ENCODE results near the gene EDN1.

Gene EDN1

GRCh38 chr6:12345694-12346058 lies 55.5 kb downstream of the EDN1 start:
- H3K4me2 ChIP-seq (ENCODE audit: low read depth, low read length), result no peak overlapping the region
- no peak overlapping the region for H2AFZ ChIP-seq (ENCODE audit: low read length)
- H3K4me1 ChIP-seq (ENCODE audit: low read length), result no peaks in the 10 kb centered on the region
- H3K27me3 ChIP-seq (replicated peaks; ENCODE audit: insufficient read depth, low read length), result no peaks in the 10 kb centered on the region
- H3K79me2 ChIP-seq (ENCODE audit: low read length), result no peaks in the 10 kb centered on the region
- H3K9me2 ChIP-seq (replicated peaks; ENCODE audit: insufficient read depth, low read length), result no peaks in the 10 kb centered on the region
- no peak overlapping the region for H3K4me3 ChIP-seq (ENCODE audit: low read length)
- no peak overlapping the region for H3K27ac ChIP-seq (ENCODE audit: low read length)
- H3K9me3 ChIP-seq (replicated peaks; ENCODE audit: insufficient read depth, low read length), result no peaks in the 10 kb centered on the region
- H4K20me1 ChIP-seq (ENCODE audit: insufficient read depth, low read length), result no peaks in the 10 kb centered on the region
- no peak for DNase-seq
- no peak for TF ChIP-seq EZH2phosphoT487 (IDR thresholded peaks at IDR 0.05; ENCODE audit: low read length)
- no peak for TF ChIP-seq EZH2 (optimal IDR thresholded peaks at IDR 0.05; ENCODE audit: low read depth, low read length)
- no peak for TF ChIP-seq CTCF (IDR thresholded peaks at IDR 0.05; ENCODE audit: low read length)
- H3K36me3 ChIP-seq (replicated peaks; ENCODE audit: insufficient read depth, low read length), result no peaks in the 10 kb centered on the region
- H3K9ac ChIP-seq (ENCODE audit: low read length), result no peak overlapping the region
- no peaks in the 10 kb centered on the region for H3F3A ChIP-seq (ENCODE audit: insufficient read depth, low read length)
